OCI-LY3 (cell line): ENCODE results near the gene RIPK4.

Experiments used
- EZH2phosphoT487 ChIP-seq: fragments of 200-600 bp; shearing (Covaris generic); IDR thresholded peaks from 2 replicates; pipeline ENCODE4 v1.6.1; 2018; ENCODE audit warnings: antibody characterized with exemption, mixed run types, low read depth
- TF ChIP-seq, protein P1 (sequence below): fragments of 200-600, 300-600 bp; sonication (generic); IDR thresholded peaks from 2 replicates; pipeline ENCODE4 v1.5.1; 2014; ENCODE audit warnings: antibody characterized with exemption, low read length, low read depth

DNA sequence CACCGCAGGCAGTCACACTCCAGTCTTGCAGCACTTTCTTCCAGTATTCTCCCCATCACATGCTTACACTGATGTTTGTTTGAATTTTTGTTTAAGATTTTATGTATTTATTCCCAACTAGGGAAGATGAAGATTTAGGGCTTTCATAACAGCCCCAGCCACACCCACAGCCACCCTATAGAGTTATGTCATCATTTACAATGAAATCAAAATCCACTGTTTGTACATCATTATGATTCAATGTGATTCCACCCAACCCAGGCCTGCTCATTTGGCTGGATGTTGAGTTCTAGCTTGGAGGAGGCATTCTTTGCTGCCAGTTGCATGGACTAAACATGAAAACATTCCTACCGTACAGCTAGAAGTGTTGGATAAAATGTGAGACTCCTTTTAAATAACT lies 35.8 kb downstream of the RIPK4 start:
- TF ChIP-seq, protein P1, sequence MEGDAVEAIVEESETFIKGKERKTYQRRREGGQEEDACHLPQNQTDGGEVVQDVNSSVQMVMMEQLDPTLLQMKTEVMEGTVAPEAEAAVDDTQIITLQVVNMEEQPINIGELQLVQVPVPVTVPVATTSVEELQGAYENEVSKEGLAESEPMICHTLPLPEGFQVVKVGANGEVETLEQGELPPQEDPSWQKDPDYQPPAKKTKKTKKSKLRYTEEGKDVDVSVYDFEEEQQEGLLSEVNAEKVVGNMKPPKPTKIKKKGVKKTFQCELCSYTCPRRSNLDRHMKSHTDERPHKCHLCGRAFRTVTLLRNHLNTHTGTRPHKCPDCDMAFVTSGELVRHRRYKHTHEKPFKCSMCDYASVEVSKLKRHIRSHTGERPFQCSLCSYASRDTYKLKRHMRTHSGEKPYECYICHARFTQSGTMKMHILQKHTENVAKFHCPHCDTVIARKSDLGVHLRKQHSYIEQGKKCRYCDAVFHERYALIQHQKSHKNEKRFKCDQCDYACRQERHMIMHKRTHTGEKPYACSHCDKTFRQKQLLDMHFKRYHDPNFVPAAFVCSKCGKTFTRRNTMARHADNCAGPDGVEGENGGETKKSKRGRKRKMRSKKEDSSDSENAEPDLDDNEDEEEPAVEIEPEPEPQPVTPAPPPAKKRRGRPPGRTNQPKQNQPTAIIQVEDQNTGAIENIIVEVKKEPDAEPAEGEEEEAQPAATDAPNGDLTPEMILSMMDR: no peak
- TF ChIP-seq EZH2phosphoT487: no peak
